OCI-LY7 (cell line): ENCODE measurements around the gene KLRD1. TPM values are rescaled to one million over a fixed set of nuclear protein-coding genes. Genes with fewer than 3 reads are reported as not detected.

ENCODE experiments used
- BruUV-seq: library from RNA; stranded (reverse); fragments of 400-500 nt; replicated peaks from 2 replicates; lab custom pipeline; 2021; lab: Mats Ljungman, UMichigan
- CTCF ChIA-PET: fragments of 300-600 bp; sonication (Branson Sonifier 250); formaldehyde crosslinking; loops from one replicate; lab custom pipeline; 2022; ENCODE audit warnings: antibody characterized with exemption; ENCODE audit not compliant: unreplicated experiment; lab: Charles Lee
- POLR2A ChIA-PET: fragments of 300-600 bp; sonication (Branson Sonifier 250); formaldehyde crosslinking; loops from one replicate; lab custom pipeline; 2022; ENCODE audit warnings: antibody characterized with exemption; lab: Charles Lee
- DNase-seq: peaks from one replicate; pipeline ENCODE4 v3.0.0-alpha.2; 2015; ENCODE audit warnings: low spot score
- H2AFZ ChIP-seq: fragments of 200-600 bp; sonication (generic), shearing (Covaris generic); 2 replicates; pipeline ENCODE4 v1.6.1; 2014; ENCODE audit warnings: mild to moderate bottlenecking, antibody characterized with exemption, low read length, moderate library complexity
- H3K27ac ChIP-seq: fragments of 200-600 bp; sonication (generic); 2 replicates; pipeline ENCODE4 v1.5.1; 2014; ENCODE audit warnings: mixed run types, low read depth, mild to moderate bottlenecking, moderate library complexity, low read length, inconsistent platforms; ENCODE audit not compliant: poor library complexity, severe bottlenecking
- H3K36me3 ChIP-seq: fragments of 200-600 bp; sonication (generic); 2 replicates; pipeline ENCODE4 v1.6.1; 2014; ENCODE audit warnings: mild to moderate bottlenecking, antibody characterized with exemption, low read length, moderate library complexity, mixed read lengths; ENCODE audit not compliant: insufficient read depth
- H3K4me1 ChIP-seq: fragments of 200-600 bp; sonication (generic); 2 replicates; pipeline ENCODE4 v1.5.1; 2014; ENCODE audit warnings: mild to moderate bottlenecking, low read length; ENCODE audit not compliant: insufficient read depth, poor library complexity, severe bottlenecking
- H3K4me2 ChIP-seq: fragments of 200-600 bp; sonication (generic); 2 replicates; pipeline ENCODE4 v1.6.1; 2014; ENCODE audit warnings: mild to moderate bottlenecking, low read length
- H3K4me3 ChIP-seq: fragments of 200-600 bp; sonication (generic); 2 replicates; pipeline ENCODE4 v1.5.1; 2014; ENCODE audit warnings: mild to moderate bottlenecking, low read depth, low read length; ENCODE audit not compliant: poor library complexity, severe bottlenecking
- H3K79me2 ChIP-seq: fragments of 200-600 bp; sonication (generic); 2 replicates; pipeline ENCODE4 v1.6.1; 2016; ENCODE audit warnings: low read depth, mild to moderate bottlenecking, low read length, moderate library complexity, mixed read lengths; ENCODE audit not compliant: insufficient read depth
- H3K9me2 ChIP-seq: fragments of 200-600 bp; sonication (generic); 2 replicates; pipeline ENCODE4 v1.6.1; 2016; ENCODE audit warnings: mild to moderate bottlenecking, low read length, mixed read lengths; ENCODE audit not compliant: insufficient read depth
- H3K9me3 ChIP-seq: fragments of 200-600 bp; sonication (generic); 2 replicates; pipeline ENCODE4 v1.6.1; 2014; ENCODE audit warnings: mild to moderate bottlenecking, mixed run types, low read length, mixed read lengths
- H4K20me1 ChIP-seq: fragments of 200-600 bp; sonication (generic); 2 replicates; pipeline ENCODE4 v1.6.1; 2014; ENCODE audit warnings: mild to moderate bottlenecking, antibody characterized with exemption, low read length, moderate library complexity, mixed read lengths; ENCODE audit not compliant: insufficient read depth
- EZH2phosphoT487 ChIP-seq: fragments of 200-600 bp; sonication (generic); IDR thresholded peaks from 2 replicates; pipeline ENCODE4 v1.6.1; 2018; ENCODE audit warnings: low read depth, borderline replicate concordance, mild to moderate bottlenecking, mixed run types, antibody characterized with exemption, low read length, moderate library complexity, mixed read lengths
- intact Hi-C: fragments of 100-400 bp; cut with micrococcal nuclease; formaldehyde crosslinking; loops from one replicate; pipeline ENCODE4 v1.10.0; 2022; ENCODE audit not compliant: unreplicated experiment
- total RNA-seq, 2 experiments: library from RNA; depleted of rRNA in 1 of 2; stranded (reverse); fragments of >200 nt in 1 of 2; shearing (Covaris generic) in 1 of 2; gene quantifications; 2 replicates each; pipeline ENCODE4 v1.2.3, GENCODE V29; 2014 to 2022
- TF ChIP-seq, protein P1 (sequence below): fragments of 200-600 bp; sonication (generic); conservative IDR thresholded peaks from 2 replicates; pipeline ENCODE4 v1.5.1; 2014; ENCODE audit warnings: mild to moderate bottlenecking, antibody characterized with exemption, low read length, moderate library complexity, mixed read lengths

Gene KLRD1
- total RNA-seq, 2 experiments from 2014 or later: under 0.01 to 0.04 TPM

DNA sequence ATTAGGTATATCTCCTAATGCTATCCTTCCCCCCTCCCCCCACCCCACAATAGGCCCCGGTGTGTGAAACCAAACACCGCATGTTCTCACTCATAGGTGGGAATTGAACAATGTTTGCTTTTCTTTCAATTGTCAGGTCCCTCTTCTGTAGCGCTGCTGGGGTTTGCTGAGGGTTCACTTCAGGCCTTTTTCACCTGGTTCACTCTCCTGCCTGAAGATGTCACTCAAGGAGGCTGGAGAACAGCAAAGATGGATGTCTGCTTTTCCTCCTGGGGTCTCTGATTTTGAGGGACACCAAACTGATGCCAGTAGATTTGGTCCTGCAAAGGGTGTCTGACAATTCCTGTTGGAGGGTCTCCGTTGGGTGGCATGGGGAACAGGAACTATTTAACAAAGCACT lies 46.4 kb downstream of the KLRD1 start:
- CTCF ChIA-PET: no interaction called here
- no peak overlapping the region for H3K4me3 ChIP-seq
- H3K4me1 ChIP-seq: no peaks in the 10 kb centered on the region
- no peak overlapping the region for H3K4me2 ChIP-seq
- no peaks in the 10 kb centered on the region for H4K20me1 ChIP-seq
- intact Hi-C loops: no loop called here
- POLR2A ChIA-PET: no interaction called here
- H3K9me3 ChIP-seq: peaks cover 25% of the 10 kb centered on the region; the same call in 1 of the 2 replicates
- TF ChIP-seq, protein P1, sequence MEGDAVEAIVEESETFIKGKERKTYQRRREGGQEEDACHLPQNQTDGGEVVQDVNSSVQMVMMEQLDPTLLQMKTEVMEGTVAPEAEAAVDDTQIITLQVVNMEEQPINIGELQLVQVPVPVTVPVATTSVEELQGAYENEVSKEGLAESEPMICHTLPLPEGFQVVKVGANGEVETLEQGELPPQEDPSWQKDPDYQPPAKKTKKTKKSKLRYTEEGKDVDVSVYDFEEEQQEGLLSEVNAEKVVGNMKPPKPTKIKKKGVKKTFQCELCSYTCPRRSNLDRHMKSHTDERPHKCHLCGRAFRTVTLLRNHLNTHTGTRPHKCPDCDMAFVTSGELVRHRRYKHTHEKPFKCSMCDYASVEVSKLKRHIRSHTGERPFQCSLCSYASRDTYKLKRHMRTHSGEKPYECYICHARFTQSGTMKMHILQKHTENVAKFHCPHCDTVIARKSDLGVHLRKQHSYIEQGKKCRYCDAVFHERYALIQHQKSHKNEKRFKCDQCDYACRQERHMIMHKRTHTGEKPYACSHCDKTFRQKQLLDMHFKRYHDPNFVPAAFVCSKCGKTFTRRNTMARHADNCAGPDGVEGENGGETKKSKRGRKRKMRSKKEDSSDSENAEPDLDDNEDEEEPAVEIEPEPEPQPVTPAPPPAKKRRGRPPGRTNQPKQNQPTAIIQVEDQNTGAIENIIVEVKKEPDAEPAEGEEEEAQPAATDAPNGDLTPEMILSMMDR: no peak
- no peak for TF ChIP-seq EZH2phosphoT487
- peaks cover 13% of the 10 kb centered on the region; the same call in 1 of the 2 replicates for H3K36me3 ChIP-seq
- DNase-seq: no peak
- no peak overlapping the region for H2AFZ ChIP-seq
- H3K27ac ChIP-seq: no peak overlapping the region
- no peaks in the 10 kb centered on the region for H3K9me2 ChIP-seq
- BruUV-seq: no TSS peak
- no peaks in the 10 kb centered on the region for H3K79me2 ChIP-seq

DNA sequence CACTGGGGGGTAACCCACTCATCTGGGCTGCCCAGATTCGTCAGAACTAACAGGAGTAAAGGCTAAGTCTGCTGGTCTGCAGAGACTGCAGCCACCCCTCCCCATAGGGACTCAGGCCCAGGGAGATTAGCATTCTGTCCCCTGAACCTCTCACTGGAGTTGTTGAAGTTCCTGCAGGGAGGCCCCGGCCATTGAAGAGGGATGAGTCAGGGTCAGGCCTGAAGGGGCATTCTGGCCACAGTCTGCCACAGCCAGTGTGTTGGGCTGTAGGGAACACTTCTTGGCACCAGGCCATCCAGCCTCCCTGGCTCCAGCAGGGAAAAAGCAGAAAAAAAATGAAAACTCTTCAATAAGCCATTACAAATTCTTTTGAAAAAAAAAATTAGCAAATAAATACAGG lies 46.8 kb downstream of the KLRD1 start:
- TF ChIP-seq, protein P1: no peak
- no peak overlapping the region for H2AFZ ChIP-seq
- BruUV-seq: no TSS peak

DNA sequence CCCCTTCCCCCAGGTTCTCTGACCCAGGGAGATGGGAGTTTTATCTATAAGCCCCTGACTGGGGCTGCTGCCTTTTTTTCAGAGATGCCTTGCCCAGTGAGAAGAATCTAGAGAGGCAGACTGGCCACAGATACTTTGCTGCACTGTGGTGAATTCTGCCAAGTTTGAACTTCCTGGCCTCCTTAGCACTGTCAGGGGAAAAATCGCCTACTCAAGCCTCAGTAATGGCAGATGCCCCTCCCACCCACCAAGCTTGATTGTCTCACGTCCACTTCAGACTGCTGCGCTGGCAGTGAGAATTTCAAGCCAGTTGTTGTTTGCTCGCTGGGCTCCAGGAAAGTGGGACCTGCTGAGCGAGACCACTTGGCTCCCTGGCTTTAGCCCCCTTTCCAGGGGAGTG lies 50.5 kb downstream of the KLRD1 start:
- peaks cover 18% of the 10 kb centered on the region; the same call in 1 of the 2 replicates for H3K9me3 ChIP-seq
- ChIA-PET CTCF (no interaction called here), POLR2A (no interaction called here)
- no peak overlapping the region for H3K4me2 ChIP-seq
- no peak overlapping the region for H3K27ac ChIP-seq
- BruUV-seq: no TSS peak
- H3K9me2 ChIP-seq: no peaks in the 10 kb centered on the region
- H3K4me3 ChIP-seq: no peak overlapping the region
- H2AFZ ChIP-seq: no peak overlapping the region
- no peaks in the 10 kb centered on the region for H3K79me2 ChIP-seq
- TF ChIP-seq, protein P1: no peak
- no peak for TF ChIP-seq EZH2phosphoT487
- H3K4me1 ChIP-seq: peaks cover 16% of the 10 kb centered on the region
- DNase-seq: no peak
- no peaks in the 10 kb centered on the region for H4K20me1 ChIP-seq
- peaks cover 25% of the 10 kb centered on the region for H3K36me3 ChIP-seq
- intact Hi-C loops: no loop called here

More for the DNA sequence above, 46.8 kb downstream of the KLRD1 start:
- CTCF ChIA-PET: no interaction called here
- H3K4me1 ChIP-seq: no peaks in the 10 kb centered on the region
- no peaks in the 10 kb centered on the region for H3K79me2 ChIP-seq
- peaks cover 16% of the 10 kb centered on the region; the same call in 1 of the 2 replicates for H3K36me3 ChIP-seq
- H4K20me1 ChIP-seq: no peaks in the 10 kb centered on the region
- no peak for DNase-seq
- H3K4me2 ChIP-seq: no peak overlapping the region
- no peaks in the 10 kb centered on the region for H3K9me2 ChIP-seq
- POLR2A ChIA-PET: interaction anchor here (0.8 to 1.3 kb wide), 2 partner anchors 10 to 187 kb away, joined by 3 to 4 read pairs; no protein-coding TSS in a partner anchor
- no peak overlapping the region for H3K27ac ChIP-seq
- no peak overlapping the region for H3K4me3 ChIP-seq
- intact Hi-C loops: no loop called here
- H3K9me3 ChIP-seq: peaks cover 25% of the 10 kb centered on the region; the same call in 1 of the 2 replicates
